GM21619 (cell line): ENCODE measurements around the gene SLC9C1.

Experiments used
- ATAC-seq: cut with Tn5 transposase; IDR thresholded peaks from one replicate; pipeline ENCODE4 v1.9.1; 2021; ENCODE audit not compliant: unreplicated experiment

SLC9C1 gene

DNA sequence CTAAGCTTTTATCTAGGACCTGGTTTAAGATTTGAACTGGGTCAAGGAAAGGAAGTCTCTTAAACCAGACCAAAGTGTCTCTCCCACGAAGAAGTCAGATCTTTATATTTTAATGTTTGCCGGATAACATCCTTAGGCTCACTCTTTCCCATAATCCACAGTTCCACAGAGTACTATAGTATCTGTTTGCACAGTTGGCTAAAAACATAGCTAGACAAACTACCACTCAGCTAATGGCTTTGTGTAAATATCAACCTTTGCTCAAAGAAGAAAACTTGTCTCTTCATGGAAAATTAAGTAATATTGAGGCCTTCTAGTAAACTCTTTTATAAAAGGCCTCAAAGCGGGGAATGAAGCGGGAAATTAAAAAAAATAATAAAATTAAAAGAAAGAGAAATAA lies 13.5 kb upstream of the SLC9C1 start:
- ATAC-seq, result no peak

DNA sequence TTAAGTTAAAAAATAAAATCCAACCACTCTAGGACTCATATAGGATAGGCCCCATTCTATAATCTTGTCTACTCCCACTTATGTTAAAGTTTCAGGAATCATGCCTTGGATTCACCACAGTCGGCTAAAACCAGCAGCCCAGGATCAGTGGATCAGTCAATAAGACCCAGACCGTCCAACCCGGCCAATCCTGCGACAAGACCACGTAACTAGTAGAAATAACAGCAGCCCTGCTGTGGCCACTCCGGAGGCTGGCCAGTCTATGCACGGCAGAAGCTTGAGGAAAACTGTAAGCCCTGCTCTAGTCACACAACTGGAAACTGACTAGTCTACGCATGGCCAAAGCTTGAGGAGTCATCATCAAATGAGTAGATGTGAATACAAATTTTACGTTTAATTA lies 12.8 kb upstream of the SLC9C1 start:
- ATAC-seq, result no peak

DNA sequence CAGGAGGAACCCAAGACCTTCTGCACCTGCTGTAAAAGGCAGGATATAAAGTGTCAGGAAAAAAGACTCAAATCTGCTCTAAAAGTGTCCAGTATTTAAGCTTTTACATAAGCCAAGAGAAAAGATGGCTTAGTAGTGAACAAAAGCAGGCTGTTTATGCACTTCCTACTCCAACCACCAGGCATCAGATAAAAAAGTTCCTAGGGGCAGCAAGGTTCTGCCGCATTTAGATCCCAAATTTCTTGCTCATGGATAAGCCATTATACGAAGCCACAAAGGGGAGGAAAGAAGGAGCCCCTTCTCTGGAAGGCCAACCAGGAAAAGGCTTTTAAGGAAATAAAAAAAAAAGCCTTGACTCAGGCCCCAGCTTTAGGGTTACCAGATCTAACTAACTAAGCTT lies 10.6 kb upstream of the SLC9C1 start:
- ATAC-seq, result no peak

DNA sequence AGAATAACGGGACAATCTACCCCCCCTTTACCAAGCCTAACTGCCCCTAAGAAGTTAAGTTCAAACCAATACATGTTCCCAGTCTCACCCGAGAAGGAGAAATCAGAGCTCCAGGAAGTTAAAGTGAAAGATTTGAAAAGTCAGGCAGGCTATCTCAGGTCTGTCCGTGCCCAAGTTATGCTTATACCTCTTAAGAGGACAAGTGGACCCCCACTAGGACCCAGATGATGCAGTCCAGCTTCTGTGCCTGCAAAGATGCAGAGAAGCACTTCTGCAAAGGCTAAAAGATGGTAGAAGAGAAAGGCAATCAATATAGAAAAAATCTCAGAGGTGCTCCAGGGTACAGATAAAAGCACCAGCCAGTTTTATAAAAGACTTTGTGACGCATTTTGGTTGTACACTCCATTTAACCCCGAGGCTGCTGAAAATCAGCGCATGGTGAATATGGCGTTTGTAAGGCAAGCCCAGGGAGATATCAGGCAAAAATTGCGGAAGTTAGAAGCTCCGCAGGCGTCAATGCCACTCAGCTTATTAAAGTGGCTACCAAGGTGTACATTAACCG lies 9.8 kb upstream of the SLC9C1 start:
- no peak for ATAC-seq

DNA sequence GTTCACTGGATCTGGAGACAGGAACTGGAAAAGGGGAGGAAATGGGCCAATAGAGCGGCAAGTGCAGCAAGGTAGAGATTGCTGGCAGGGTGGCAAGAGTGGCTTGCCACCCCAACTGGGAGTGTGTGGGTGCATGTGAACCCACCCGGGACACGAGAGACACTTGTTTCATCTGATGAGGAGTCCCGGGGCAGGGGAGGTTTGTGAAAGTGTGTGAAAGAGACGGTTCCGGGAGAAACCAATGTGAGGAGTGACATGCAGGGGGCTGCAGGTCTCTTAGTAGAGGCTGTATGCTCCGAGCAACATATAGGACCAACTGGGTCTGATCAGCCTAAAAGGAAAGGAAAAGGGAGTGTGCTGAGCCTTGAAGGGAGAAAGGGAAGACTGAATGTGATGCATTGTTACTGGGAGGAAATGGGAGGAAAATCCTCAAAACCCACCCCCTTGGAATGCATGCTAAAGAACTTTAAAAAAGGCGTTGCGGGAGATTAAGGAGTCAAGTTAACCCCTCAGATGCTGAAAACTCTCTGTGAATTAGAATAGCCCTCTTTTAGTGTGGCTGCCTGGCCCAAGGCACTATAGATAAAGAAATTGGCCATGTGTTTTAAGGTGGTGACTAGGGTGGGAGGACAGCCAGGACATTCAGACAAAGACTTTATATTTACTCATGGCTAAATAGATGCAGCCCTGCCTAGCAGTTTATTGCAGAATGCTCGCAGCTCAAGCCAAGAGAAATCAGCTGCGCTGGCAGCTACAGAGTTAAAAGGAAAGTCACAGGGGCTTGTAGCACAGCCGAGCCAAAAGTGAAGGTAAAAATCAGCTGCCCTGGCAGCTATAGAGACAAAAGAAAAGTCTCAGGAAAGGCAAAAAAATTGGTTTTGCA lies 9.1 kb upstream of the SLC9C1 start:
- ATAC-seq, result no peak

DNA sequence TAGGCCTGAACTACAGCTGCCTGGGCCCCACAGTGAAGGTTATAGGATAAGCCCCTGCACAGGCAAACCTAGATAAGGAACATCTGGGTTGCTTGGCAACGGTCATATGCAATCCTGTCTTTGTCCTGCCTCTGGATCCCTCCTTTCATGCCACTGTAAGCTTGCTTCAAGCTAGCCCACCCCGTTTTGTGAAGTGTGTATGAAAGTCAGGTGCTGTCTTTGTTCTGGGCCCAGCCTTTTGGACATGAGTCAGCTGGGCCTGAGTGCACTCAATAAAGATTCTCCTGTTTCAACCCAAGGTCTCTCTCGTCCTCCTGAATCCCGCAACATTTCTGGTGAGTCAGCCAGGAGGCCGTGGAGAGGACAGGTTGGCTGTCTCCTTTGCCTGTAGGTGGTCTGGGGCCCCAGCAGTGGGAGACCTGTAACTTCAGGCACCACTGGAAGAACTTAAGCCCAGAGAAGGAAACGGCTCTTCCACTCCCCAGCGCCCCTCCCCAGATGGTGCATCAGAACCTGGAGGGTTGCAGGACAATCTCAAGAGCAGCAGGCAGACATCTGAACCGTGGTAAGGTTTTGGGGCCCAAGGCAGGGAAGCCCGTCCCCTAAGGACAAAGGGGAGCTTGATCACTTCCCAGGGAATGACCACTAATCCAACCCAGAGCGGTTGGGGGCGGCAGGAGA lies 8.3 kb upstream of the SLC9C1 start:
- ATAC-seq, result no peak

DNA sequence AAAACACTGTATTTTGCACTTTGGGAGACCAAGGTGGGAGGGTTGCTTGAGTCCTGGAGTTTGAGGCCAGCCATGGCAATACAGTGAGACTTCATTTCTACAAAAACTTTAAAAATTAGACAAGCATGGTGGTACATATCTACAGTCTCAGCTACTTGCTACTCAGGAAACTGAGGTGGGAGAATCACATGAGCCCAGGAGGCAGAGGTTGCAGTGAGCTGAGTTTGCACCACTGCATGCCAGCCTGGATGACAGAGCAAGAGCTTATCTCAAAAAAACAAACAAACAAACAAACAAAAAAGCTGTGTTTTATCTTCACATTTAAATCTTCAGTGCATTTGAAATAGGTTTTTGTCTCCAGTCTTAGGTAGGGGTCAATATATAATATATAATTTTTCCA lies 4.8 kb upstream of the SLC9C1 start:
- no peak for ATAC-seq

DNA sequence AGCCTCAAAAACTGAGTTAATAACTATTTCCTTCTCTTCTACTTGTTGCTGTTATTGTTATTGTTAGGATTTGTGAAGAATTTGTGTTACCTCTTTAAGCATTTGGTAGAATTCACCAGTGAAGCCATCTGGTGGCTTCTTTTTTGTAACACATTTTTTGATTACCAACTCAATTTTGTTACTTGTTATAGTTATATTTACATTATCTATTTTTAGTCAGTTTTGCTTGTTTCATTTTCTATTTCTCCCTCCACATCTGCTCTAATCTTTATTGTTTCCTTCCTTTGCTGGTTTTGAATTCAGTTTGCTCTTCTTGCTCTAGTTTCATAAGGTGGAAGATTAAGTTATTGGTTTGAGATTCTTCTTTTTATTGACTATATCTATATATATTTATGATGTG lies 3.7 kb upstream of the SLC9C1 start:
- ATAC-seq, result peak; percentile 37

DNA sequence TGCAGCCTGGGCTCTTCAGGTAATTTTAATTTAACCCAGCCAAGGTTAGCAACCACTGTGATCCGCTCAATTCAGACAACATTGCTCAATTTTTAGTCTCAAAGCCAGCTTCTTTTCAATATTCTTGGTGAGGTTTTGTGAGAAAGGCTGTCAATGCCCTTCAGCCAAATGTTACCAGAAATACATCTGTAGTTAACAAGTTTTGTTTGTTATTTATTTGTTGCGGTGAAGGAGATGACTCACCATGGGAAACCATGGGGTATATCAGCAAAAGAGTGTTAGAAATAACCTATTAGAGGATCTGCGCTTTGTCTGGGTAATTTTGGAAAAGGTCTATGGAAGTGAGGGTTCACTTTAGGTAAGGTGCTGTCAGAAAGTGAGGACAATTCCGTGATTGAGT lies 5.0 kb downstream of the SLC9C1 start:
- ATAC-seq, result no peak

DNA sequence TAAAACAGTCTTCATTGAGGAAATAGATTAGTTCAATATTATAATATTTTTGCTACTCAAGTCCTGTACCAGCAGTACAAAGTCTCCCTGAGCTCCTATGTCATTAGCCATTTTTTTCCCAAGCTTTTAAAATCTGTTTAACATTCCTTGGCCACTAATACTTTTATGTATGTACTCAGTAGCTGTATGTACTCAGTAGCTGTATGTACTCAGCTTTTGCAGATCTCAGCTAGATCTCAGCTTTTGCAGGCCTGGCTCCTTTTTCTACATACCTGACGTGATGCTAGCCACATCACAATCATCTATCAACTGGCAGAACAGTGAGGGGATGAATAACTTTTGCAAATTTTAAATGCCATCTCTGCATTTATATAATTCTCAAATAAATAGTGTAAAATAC lies 13.8 kb downstream of the SLC9C1 start:
- ATAC-seq, result no peak

DNA sequence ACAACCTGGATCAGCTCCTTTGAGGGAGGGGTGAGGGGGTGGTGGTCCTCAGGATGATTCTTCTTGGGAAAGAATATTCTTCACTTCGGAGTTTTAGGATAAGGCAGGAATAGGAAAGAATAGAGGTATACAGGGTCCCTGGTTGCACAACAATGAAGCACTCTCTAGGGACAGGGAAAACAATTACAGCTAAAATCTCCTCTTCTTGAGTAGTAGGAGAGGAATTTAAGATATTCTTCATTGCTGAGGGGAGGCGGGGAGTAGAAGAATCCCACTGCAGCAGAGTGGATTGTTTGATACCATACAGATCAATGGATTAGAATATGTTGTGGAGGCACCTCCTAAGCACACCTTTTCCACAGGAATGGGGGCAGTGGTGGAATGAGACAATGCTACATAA lies 20.5 kb downstream of the SLC9C1 start:
- no peak for ATAC-seq

DNA sequence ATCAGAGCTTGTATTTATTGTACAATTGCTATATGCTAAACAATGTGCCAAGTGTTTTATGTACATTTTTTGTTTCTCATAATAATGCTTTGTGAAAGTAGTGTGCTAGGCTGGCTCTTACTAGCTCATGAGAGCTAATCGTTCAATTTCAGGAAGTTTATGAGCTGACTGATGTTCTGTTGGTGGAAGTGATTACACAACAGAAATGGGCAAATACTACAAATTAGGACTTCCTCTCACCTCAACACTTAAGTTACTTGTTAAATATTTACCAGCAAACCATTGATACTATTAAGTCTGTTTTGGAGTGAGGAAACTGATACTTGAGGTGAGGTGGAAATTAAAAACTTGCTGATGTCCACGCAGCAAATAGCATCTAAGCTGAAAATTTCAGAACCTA lies 32.3 kb downstream of the SLC9C1 start:
- ATAC-seq, result no peak

DNA sequence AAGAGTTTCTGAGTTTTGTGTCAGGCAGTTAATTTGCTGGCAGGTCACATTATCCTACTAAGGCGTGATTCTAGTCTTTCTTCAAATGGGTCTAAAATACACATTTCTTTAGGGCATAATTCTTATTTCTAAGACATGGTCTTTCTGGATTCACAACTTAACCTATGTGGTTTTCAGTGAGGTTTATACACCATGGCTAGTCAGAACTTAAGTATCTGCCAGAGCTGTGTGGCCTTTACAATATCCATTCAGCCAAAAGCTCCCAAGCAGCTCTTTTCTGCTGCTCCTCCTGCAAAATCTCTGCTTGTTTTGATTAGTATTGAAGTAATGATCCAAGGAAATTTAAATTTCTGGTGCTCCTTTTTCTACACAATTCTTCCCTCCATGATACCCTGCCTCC lies 33.5 kb downstream of the SLC9C1 start:
- no peak for ATAC-seq

DNA sequence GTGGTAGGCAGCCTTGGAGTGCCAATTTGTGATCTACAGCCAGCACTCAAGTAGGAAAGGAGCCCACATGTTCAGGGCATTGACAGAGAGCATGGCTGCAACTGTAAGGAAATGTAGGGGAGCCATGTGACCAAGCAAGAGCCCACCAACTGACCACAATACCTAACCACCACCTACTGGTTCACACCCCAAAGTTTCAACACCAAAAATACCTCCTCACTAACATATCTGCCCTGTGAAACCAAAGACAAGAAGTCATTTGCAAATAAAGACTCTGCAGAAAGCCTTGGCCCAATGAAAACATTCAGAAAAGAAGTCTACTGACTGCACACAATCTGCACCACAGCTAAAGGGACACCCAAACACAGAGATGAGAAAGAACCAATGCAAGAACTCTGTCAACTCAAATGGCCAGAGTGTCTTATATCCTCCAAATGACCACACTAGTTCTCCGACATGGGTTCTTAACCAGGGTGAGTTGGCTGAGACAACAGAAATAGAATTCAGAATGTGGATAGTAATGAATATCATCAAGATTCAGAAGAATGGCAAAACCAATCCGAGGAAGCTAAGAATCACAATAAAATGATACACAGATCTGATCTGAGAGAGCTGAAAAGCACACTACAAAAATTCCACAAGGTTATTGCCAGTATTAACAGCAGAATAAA lies 40.6 kb downstream of the SLC9C1 start:
- peak; percentile 70 for ATAC-seq

DNA sequence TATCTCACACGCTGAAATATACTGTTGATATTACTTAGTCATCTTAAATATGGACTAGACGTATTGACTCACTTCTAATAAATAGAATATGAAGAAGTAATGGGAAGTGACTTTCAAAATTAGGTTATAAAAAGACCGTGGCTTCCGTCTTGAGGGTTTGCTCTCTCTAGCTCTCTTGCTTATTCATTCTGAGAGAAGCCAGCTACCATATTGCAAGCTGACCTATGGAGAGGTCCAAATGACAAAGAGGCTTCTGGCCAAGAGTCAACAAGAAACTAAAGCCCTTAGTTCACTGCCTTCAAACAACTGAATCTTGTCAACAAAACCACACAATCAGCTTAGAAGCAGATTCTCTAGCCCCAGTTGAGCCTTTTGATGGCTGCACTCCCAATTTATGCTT lies 46.1 kb downstream of the SLC9C1 start:
- peak; percentile 86 for ATAC-seq

DNA sequence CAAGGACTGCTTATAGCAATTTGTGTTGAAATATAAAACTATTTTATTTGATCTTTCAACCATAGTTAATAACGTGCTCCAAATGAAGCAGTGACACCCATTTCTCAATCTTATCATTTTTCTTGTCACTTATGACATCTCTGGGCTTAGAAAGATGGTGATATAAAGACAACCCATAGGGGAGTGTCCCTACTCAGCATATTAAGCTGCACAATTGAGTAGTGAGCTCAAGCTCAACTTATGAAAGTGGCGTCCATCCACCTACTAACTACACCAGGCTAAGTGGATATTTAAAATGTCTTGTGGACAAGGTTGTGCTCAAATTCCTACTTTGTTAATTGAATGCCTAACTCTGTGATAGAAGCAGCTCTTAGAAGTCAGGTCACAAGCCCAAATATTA lies 46.7 kb downstream of the SLC9C1 start:
- no peak for ATAC-seq

DNA sequence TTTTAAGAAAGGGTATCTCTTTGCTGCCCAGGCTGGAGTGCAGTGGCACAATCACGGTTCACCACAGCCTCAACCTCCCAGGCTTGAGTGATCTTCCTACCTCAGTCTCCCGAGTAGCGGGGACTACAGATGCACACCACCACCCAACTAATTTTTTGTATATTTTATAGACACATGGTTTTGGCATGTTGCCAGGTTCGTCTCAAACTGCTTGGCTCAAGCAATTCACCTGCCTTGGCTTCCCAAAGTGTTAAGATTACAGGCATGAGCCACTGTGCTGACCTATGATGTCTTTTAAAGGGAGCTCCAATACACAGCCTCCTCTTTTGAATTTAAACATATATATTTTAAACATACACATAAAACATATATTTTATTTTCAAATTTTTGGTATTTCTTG lies 60.9 kb downstream of the SLC9C1 start:
- ATAC-seq, result no peak

DNA sequence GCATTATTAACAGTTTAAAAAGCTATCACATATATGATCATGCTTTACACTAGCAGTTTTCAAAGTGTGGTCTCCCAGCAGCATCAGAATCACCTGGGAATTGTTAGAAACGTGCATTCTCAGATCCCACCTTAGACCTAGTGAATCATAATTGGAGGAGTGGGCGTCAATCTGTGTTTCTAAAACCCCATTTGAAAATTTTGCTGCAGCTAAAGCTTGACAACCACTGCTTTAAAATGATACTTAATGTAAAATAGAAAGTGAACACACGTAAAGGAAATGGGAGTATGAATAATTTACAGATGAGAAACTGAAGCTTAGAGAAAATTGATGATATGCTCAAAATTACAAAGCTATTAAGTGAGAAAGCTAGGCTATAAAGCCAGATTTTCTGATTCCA lies 62.3 kb downstream of the SLC9C1 start:
- ATAC-seq, result no peak

DNA sequence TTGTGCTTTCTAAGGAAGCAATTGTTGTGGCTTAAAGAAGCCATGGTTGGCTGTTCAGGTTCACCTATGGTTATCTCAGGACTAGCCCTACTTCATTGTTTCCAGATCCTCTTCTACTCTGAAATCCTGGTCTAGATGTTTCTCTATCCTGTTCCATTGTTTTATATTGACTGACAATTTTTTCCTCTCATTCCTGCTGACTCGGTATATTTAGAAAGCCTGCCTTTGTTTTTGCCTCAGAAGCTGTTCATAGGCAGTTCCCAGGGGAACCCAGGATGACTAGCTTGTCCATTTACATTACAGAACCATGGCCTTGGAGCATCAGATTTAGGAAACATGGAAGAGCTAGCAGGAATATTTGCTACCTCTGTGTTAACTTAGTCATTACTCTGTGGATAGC lies 64.0 kb downstream of the SLC9C1 start:
- no peak for ATAC-seq

DNA sequence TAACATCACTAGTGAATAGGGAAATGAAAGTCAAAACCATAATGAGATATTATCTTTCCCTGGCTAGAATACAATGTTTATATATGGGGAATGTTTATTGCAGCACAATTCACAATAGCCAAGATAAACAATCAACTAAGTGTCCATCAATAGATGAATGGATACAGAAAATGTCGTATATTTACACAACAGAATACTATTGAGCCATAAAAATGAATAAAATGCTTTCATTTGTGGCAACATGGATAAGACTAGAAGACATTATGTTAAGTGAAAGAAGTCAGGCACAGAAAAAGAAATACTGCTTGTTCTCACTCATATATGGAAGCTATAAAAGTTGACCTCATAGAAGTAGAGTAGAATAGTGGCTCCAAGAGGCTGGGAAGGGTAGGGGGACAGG lies 65.2 kb downstream of the SLC9C1 start:
- ATAC-seq, result no peak

DNA sequence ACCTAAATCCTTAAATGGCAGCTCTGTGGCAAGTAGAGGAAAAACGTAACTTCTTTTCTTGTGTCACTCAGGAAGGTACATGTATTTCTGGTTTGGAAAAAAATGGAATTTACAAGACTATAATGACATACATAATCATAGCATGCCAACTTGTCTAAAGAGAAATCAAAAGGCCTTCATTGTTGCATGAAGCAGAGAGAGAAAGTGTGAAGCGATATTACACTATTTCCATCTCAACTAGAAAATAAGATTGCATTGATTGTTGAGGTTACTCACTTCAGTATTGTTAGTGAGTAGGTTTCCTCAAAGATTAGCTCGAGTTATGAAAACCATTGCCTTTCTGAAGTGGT lies 93.7 kb downstream of the SLC9C1 start:
- no peak for ATAC-seq
